ENCODE measurements around the gene SYT15. TPM values are rescaled to one million over a fixed set of nuclear protein-coding genes. Genes with fewer than 3 reads are reported as not detected.
"Not testable (repeated sequence)": the region's sequence is repeated elsewhere in the genome, so short reads cannot be mapped to it uniquely, and the experiment has no call there.

The SYT15 gene
- total and polyA plus RNA-seq, 2 of the 13 experiments (the other 11 are each of a cell fraction or from before 2014, with no cell fraction given): 0.24 to 0.38 TPM

DNA sequence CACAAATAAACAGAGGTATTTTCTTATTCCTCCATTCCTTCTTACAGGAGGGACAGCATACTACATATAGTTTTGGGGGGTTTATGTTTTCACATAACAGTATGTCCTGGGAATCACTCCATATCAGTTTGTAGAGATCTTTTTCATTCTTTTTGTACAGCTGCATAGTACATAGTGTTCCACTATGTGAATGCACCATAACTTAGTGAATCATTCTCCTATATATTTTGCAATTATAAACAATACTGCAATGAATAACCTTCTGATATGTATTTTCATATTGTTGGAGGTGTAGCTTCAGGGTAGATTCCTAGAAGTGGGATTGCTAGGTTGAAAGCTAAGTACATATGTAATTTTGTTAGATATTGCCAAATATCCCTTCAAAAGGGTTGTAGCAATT, 61.1 kb downstream of the SYT15 start:
- H3K79me2 ChIP-seq (ENCODE audit: insufficient read depth, low read length); H3K4me2 ChIP-seq (ENCODE audit: low read depth, low read length); POLR2A ChIA-PET; BruUV-seq (replicated peaks); H2AFZ ChIP-seq (ENCODE audit: low read length); intact Hi-C loops (cut with micrococcal nuclease; ENCODE audit: unreplicated experiment); H3K4me3 ChIP-seq (replicated peaks in 1 of 3; ENCODE audit: insufficient read depth in 1 of 3, low read depth in 2 of 3, low read length in 3 of 3); FAIRE-seq; DNase-seq (ENCODE audit: low spot score); H3K36me3 ChIP-seq (replicated peaks in 1 of 2; ENCODE audit: control insufficient read depth in 1 of 2, insufficient read depth in 2 of 2, low read length in 2 of 2); H3K9me3 ChIP-seq (ENCODE audit: low read length); H3K27me3 ChIP-seq (ENCODE audit: control insufficient read depth in 1 of 2, insufficient read depth in 2 of 2, low read length in 2 of 2); ATAC-seq; H3K4me1 ChIP-seq (ENCODE audit: insufficient read depth, low read length); H4K20me1 ChIP-seq (ENCODE audit: insufficient read depth, low read length); CTCF ChIA-PET (ENCODE audit: low intra/inter-chr PET ratio, low total read pairs); in situ Hi-C loops (cut with HindIII; ENCODE audit: extremely low pct_ligation_motif_present, low pct_unique_long_range_greater_than_20kb); H3K27ac ChIP-seq (ENCODE audit: extremely low read length, insufficient read depth, low read length); H3K9ac ChIP-seq (ENCODE audit: insufficient read depth, low read depth, low read length): not testable (repeated sequence)

Other genes starting within 250 kb of the SYT15 start
- not detected in 2 replicates for gene ANXA8L1, start 203.4 kb upstream of the SYT15 start, total RNA-seq (2016; rRNA removed; fragmentation: Illumina TruSeq; extraction: Trizol)
- gene ANXA8L1, start 203.4 kb upstream of the SYT15 start, polyA plus RNA-seq (2011; rRNA removed): not detected in 2 replicates
- not detected in 2 replicates for gene NPY4R, start 113.2 kb upstream of the SYT15 start, total RNA-seq (2016; rRNA removed; fragmentation: Illumina TruSeq; extraction: Trizol)
- not detected in 2 replicates for gene NPY4R, start 113.2 kb upstream of the SYT15 start, polyA plus RNA-seq (2011; rRNA removed)
- gene GPRIN2, start 22.5 kb upstream of the SYT15 start, total RNA-seq (2016; rRNA removed; fragmentation: Illumina TruSeq; extraction: Trizol): not detected in 2 replicates
- not detected in 2 replicates for gene GPRIN2, start 22.5 kb upstream of the SYT15 start, polyA plus RNA-seq (2011; rRNA removed)